ENCODE results near the gene SLC25A5.
"Not testable (repeated sequence)": the region's sequence is repeated elsewhere in the genome, so short reads cannot be mapped to it uniquely, and the experiment has no call there.

Gene SLC25A5

GRCh38 chrX:119467842-119468550 lies at the start of gene SLC25A5:
TSS of gene SLC25A5 (plus strand) at chrX:119468444. CDS start at chrX:119468516, 72 bp downstream.
- peak; percentile 78 for DNase-seq

- DNase-seq, result no peak
Measured at GRCh38 chrX:119419146-119419545, 49.1 kb upstream of the SLC25A5 start.

- no peak for DNase-seq
Measured at GRCh38 chrX:119419898-119420297, 48.3 kb upstream of the SLC25A5 start.

GRCh38 chrX:119421016-119421705 lies 47.1 kb upstream of the SLC25A5 start:
- DNase-seq, result no peak

- DNase-seq, result no peak
Measured at GRCh38 chrX:119423631-119424030, 44.6 kb upstream of the SLC25A5 start.

GRCh38 chrX:119424999-119425398 lies 43.2 kb upstream of the SLC25A5 start:
- DNase-seq, result no peak

GRCh38 chrX:119427024-119427794 lies 41.0 kb upstream of the SLC25A5 start:
- no peak for DNase-seq

- DNase-seq, result no peak
Measured at GRCh38 chrX:119427795-119428185, 40.5 kb upstream of the SLC25A5 start.

- no peak for DNase-seq
Measured at GRCh38 chrX:119429471-119429870, 38.8 kb upstream of the SLC25A5 start.

- DNase-seq, result not testable (repeated sequence)
Measured at GRCh38 chrX:119441295-119441694, 26.9 kb upstream of the SLC25A5 start.

- no peak for DNase-seq
Measured at GRCh38 chrX:119442286-119442685, 26.0 kb upstream of the SLC25A5 start.

GRCh38 chrX:119453202-119453601 lies 15.0 kb upstream of the SLC25A5 start:
- no peak for DNase-seq

GRCh38 chrX:119455264-119455663 lies 13.0 kb upstream of the SLC25A5 start:
- DNase-seq, result no peak

GRCh38 chrX:119459181-119459580 lies 9.1 kb upstream of the SLC25A5 start:
- DNase-seq, result no peak

- no peak for DNase-seq
Measured at GRCh38 chrX:119465555-119465954, 2.7 kb upstream of the SLC25A5 start.

GRCh38 chrX:119466970-119467369 lies 1.3 kb upstream of the SLC25A5 start:
- DNase-seq, result no peak

- no peak for DNase-seq
Measured at GRCh38 chrX:119467433-119467832, 811 bp upstream of the SLC25A5 start.

- peak; percentile 69 for DNase-seq
Measured at GRCh38 chrX:119468551-119469312, 488 bp downstream of the SLC25A5 start.

- DNase-seq, result no peak
Measured at GRCh38 chrX:119469313-119469635, 1.0 kb downstream of the SLC25A5 start.

GRCh38 chrX:119474615-119475388 lies 6.6 kb downstream of the SLC25A5 start:
- no peak for DNase-seq

- DNase-seq, result no peak
Measured at GRCh38 chrX:119475389-119476101, 7.3 kb downstream of the SLC25A5 start.

GRCh38 chrX:119477812-119478232 lies 9.6 kb downstream of the SLC25A5 start:
- DNase-seq, result no peak
